Gastrocnemius medialis (tissue), 4 donors: ENCODE results near the gene KIRREL3. TPM values are rescaled to one million over a fixed set of nuclear protein-coding genes. Genes with fewer than 3 reads are reported as not detected.

ENCODE experiments used
- ATAC-seq, 2 donors: fragments of 150-250 bp; one replicate each; pipeline ENCODE4 v1.9.1; 2016
- DNase-seq, 2 donors: peaks; one replicate each; pipeline ENCODE4 v3.0.0-alpha.2; 2019
- H3K27ac ChIP-seq, 4 donors: fragments of 200-600 bp; sonication (generic); 1 replicate in 1 of 4; 2 replicates in 3 of 4; pipeline ENCODE4 v1.5.1; 2016 to 2018; ENCODE audit warnings: mild to moderate bottlenecking in 2 of 4, moderate library complexity in 1 of 4
- H3K27me3 ChIP-seq, 3 donors: fragments of 200-600 bp; sonication (generic) in 2 of 3; 1 replicate in 1 of 3; 2 replicates in 2 of 3; pipeline versions ENCODE4 v1.5.1 to v1.6.0; 2016 to 2019; ENCODE audit warnings: mild to moderate bottlenecking in 1 of 3, moderate library complexity in 1 of 3
- H3K36me3 ChIP-seq, 2 donors: fragments of 200-600 bp; sonication (generic) in 1 of 2; one replicate each; pipeline ENCODE4 v1.5.1; 2017 to 2018
- H3K4me1 ChIP-seq, 2 donors: fragments of 200-600 bp; sonication (generic) in 1 of 2; one replicate each; pipeline ENCODE4 v1.5.1; 2016 to 2017; ENCODE audit warnings: mild to moderate bottlenecking in 2 of 2
- H3K4me3 ChIP-seq, 4 donors: fragments of 200-600 bp; sonication (generic) in 3 of 4; 1 replicate in 1 of 4; 2 replicates in 3 of 4; pipeline ENCODE4 v1.5.1; 2016 to 2019; ENCODE audit warnings: mild to moderate bottlenecking in 2 of 4
- H3K9me3 ChIP-seq, 3 donors: fragments of 200-600 bp; sonication (generic) in 2 of 3; 1 replicate in 1 of 3; 2 replicates in 2 of 3; pipeline ENCODE4 v1.5.1; 2016 to 2019
- POLR2A ChIP-seq, 2 donors: fragments of 450-650 bp; IDR thresholded peaks; one replicate each; pipeline ENCODE4 v1.6.1; 2017; ENCODE audit warnings: antibody characterized with exemption in 2 of 2, mild to moderate bottlenecking in 2 of 2, moderate library complexity in 2 of 2
- in situ Hi-C, 4 donors: fragments of 200-750 bp; cut with MboI; loops; one replicate each; pipeline versions ENCODE4 v1.15.0 to v1.8.0; 2017; ENCODE audit warnings: low sequenced_read_pairs in 4 of 4
- intact Hi-C: fragments of 100-400 bp; cut with DNase I; formaldehyde crosslinking; loops from one replicate; pipeline ENCODE4 v1.15.1; 2023; ENCODE audit warnings: low total_unique reads
- total RNA-seq, 4 donors: library from RNA; depleted of rRNA; stranded (reverse); fragments of >200 nt; gene quantifications; one replicate each; pipeline versions ENCODE4 v1.1.0 to v1.2.3, GENCODE V29; 2016
- TF ChIP-seq, protein P1 (sequence below), 5 experiments: fragments of 450-650 bp in 3 of 5; fragments of 200-600 bp in 2 of 5; sonication (generic) in 2 of 5; IDR thresholded peaks in 4 of 5; conservative IDR thresholded peaks in 1 of 5; 1 replicate in 4 of 5; 2 replicates in 1 of 5; pipeline ENCODE4 v1.5.1; 2016 to 2019; ENCODE audit warnings: antibody characterized with exemption in 5 of 5, mild to moderate bottlenecking in 3 of 5, moderate library complexity in 3 of 5

KIRREL3 gene
- total RNA-seq, 4 donors from 2014 or later: 0.10 TPM; not detected in 3

DNA sequence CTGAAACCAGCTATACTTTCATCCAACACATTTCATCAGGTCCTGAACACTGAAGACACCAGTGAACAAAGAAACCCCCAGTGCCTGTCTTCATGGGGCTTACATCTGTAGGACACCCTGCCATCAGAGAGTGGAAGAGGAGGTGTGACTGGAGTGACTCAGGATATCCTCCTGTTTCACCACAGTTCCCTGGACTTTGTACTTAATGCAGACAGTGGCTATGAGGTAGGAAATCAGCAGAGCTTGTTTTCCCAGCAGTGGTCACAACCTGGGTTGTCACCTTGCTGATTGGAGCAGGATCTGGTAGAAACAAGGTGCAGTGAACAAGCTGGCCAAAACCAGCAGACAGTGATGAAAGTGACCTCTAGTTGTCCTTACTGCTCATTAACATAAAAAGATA, 128.8 kb downstream of the KIRREL3 start:
- Histone ChIP-seq H3K36me3 (no peaks in the 10 kb centered on the region), H3K9me3 (no peaks in the 10 kb centered on the region), H3K27ac (no peak overlapping the region), H3K4me3 (no peak overlapping the region), H3K27me3 (peaks cover 0 to 7% (median 0%) of the 10 kb centered on the region in 3 donors), H3K4me1 (no peaks in the 10 kb centered on the region)
- TF ChIP-seq POLR2A (IDR thresholded peaks at IDR 0.05): no peak
- TF ChIP-seq, protein P1, sequence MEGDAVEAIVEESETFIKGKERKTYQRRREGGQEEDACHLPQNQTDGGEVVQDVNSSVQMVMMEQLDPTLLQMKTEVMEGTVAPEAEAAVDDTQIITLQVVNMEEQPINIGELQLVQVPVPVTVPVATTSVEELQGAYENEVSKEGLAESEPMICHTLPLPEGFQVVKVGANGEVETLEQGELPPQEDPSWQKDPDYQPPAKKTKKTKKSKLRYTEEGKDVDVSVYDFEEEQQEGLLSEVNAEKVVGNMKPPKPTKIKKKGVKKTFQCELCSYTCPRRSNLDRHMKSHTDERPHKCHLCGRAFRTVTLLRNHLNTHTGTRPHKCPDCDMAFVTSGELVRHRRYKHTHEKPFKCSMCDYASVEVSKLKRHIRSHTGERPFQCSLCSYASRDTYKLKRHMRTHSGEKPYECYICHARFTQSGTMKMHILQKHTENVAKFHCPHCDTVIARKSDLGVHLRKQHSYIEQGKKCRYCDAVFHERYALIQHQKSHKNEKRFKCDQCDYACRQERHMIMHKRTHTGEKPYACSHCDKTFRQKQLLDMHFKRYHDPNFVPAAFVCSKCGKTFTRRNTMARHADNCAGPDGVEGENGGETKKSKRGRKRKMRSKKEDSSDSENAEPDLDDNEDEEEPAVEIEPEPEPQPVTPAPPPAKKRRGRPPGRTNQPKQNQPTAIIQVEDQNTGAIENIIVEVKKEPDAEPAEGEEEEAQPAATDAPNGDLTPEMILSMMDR (IDR thresholded peaks at IDR 0.05 in 4 of 5, conservative IDR thresholded peaks at IDR 0.05 in 1 of 5): no peak
- intact Hi-C loops (no loop called here), in situ Hi-C loops (no loop called here)
- ATAC-seq (no peak), DNase-seq (no peak)

DNA sequence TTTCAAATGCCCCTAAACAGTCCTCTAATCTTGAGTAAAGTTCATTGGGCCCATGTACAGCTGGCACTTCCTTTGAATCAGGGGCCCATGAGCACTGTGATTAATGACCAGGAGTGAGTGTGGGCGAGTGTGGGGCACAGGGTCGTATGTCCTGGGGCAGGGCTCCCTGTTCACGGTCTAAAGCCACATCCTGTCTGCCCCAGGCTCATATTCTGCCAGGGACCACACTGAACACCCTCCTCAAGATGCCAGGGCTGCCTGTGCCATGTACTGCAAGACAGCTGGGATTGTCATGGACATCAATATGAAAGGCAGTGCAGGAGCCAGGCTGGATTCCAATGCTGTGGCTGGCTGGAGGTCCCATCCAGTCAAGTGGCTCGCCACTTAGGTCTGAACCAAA, 130.5 kb downstream of the KIRREL3 start:
- no peak overlapping the region for H3K27ac ChIP-seq
- no peaks in the 10 kb centered on the region for H3K36me3 ChIP-seq
- peaks cover 0 to 7% (median 0%) of the 10 kb centered on the region in 3 donors for H3K27me3 ChIP-seq
- ATAC-seq (no peak), DNase-seq (no peak)
- TF ChIP-seq, protein P1 (IDR thresholded peaks at IDR 0.05 in 4 of 5, conservative IDR thresholded peaks at IDR 0.05 in 1 of 5): no peak
- TF ChIP-seq POLR2A (IDR thresholded peaks at IDR 0.05): no peak
- intact Hi-C loops: no loop called here
- no peaks in the 10 kb centered on the region for H3K9me3 ChIP-seq
- in situ Hi-C loops: no loop called here
- no peak overlapping the region for H3K4me3 ChIP-seq
- no peaks in the 10 kb centered on the region for H3K4me1 ChIP-seq

DNA sequence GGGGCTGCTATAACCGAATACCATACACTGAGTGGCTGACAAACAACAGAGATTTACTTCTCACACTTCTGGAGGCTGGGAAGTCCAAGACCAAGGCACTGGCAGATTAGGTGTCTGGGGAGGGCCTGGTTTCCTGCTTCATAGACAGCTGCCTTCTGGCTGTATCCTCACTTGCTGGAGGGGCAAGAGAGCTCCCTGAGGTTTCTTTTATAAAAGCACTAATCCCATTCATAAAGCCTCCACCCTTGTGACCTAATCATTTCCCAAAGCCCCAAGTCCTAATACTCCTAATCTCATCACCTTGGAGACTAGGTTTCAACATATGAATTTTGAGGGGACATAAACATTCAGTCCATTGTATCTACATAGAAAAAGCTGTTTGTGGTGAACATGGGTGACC, 131.8 kb downstream of the KIRREL3 start:
- Histone ChIP-seq H3K4me3 (no peak overlapping the region), H3K27me3 (peaks cover 0 to 7% (median 0%) of the 10 kb centered on the region in 3 donors), H3K4me1 (no peaks in the 10 kb centered on the region), H3K36me3 (no peaks in the 10 kb centered on the region), H3K27ac (no peak overlapping the region), H3K9me3 (no peaks in the 10 kb centered on the region)
- ATAC-seq: no peak
- in situ Hi-C loops: no loop called here
- TF ChIP-seq POLR2A (IDR thresholded peaks at IDR 0.05): no peak
- TF ChIP-seq, protein P1 (IDR thresholded peaks at IDR 0.05 in 4 of 5, conservative IDR thresholded peaks at IDR 0.05 in 1 of 5): no peak
- no peak for DNase-seq
- intact Hi-C loops: no loop called here

DNA sequence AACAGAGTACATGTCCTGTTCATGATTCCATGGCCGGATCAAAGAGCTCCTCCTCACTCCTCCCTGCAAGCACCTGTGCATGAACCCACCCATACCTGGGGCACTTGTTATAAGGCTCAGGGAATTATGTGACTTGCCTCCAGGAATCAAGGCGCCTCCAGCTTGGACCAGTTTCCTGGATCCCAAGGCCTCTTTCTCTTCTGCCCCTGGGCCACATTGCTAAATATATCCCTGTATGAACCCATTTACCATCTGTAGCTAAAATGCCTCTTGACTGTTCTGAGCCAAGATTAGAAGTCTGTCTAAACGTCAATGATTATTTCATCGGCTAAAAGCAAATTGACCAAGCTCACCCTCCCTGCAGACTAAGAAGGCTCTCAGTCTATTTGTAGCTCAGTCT, 135.6 kb downstream of the KIRREL3 start:
- TF ChIP-seq POLR2A (IDR thresholded peaks at IDR 0.05): no peak
- TF ChIP-seq, protein P1 (IDR thresholded peaks at IDR 0.05 in 4 of 5, conservative IDR thresholded peaks at IDR 0.05 in 1 of 5): no peak
- in situ Hi-C loops (no loop called here), intact Hi-C loops (no loop called here)
- H3K27ac ChIP-seq: no peak overlapping the region
- no peak overlapping the region for H3K4me3 ChIP-seq
- H3K27me3 ChIP-seq: peaks cover 0 to 4% (median 0%) of the 10 kb centered on the region in 3 donors
- no peaks in the 10 kb centered on the region for H3K9me3 ChIP-seq
- DNase-seq (no peak), ATAC-seq (no peak)
- no peaks in the 10 kb centered on the region for H3K36me3 ChIP-seq
- no peaks in the 10 kb centered on the region for H3K4me1 ChIP-seq
